Breast epithelium (tissue), 4 donors: ENCODE results near the gene GOSR1. TPM values are rescaled to one million over a fixed set of nuclear protein-coding genes. Genes with fewer than 3 reads are reported as not detected.
"Not testable (repeated sequence)": the region's sequence is repeated elsewhere in the genome, so short reads cannot be mapped to it uniquely, and the experiment has no call there.

Experiments used
- DNase-seq, 2 donors: peaks; one replicate each; pipeline ENCODE4 v3.0.0-alpha.2; 2019; ENCODE audit warnings: low spot score in 2 of 2
- H3K27ac ChIP-seq, 2 donors: fragments of 200-600 bp; sonication (generic) in 1 of 2; one replicate each; pipeline ENCODE4 v1.5.1; 2016 to 2019; ENCODE audit warnings: mild to moderate bottlenecking in 1 of 2
- H3K27me3 ChIP-seq, 2 donors: fragments of 200-600 bp; sonication (generic) in 1 of 2; one replicate each; pipeline versions ENCODE4 v1.5.1 to v1.6.0; 2017 to 2019; ENCODE audit warnings: control low read depth in 1 of 2, mild to moderate bottlenecking in 1 of 2
- H3K36me3 ChIP-seq: fragments of 200-600 bp; one replicate; pipeline ENCODE4 v1.5.1; 2019
- H3K4me1 ChIP-seq, 2 donors: fragments of 200-600 bp; sonication (generic); one replicate each; pipeline ENCODE4 v1.5.1; 2016 to 2019; ENCODE audit warnings: control low read depth in 1 of 2
- H3K4me3 ChIP-seq, 3 donors: fragments of 200-600 bp; sonication (generic); 1 replicate in 2 of 3; 2 replicates in 1 of 3; pipeline ENCODE4 v1.5.1; 2016 to 2019; ENCODE audit warnings: mild to moderate bottlenecking in 3 of 3, moderate library complexity in 2 of 3
- H3K9me3 ChIP-seq, 2 donors: fragments of 200-600 bp; sonication (generic) in 1 of 2; one replicate each; pipeline ENCODE4 v1.5.1; 2016 to 2019; ENCODE audit warnings: control low read depth in 1 of 2
- POLR2A ChIP-seq: fragments of 450-650 bp; IDR thresholded peaks from one replicate; pipeline ENCODE4 v1.6.1; 2016; ENCODE audit warnings: antibody characterized with exemption, mild to moderate bottlenecking, moderate library complexity
- POLR2AphosphoS5 ChIP-seq, 3 donors: sonication (generic); formaldehyde crosslinking; IDR thresholded peaks; one replicate each; pipeline ENCODE4 v1.6.1; 2017; ENCODE audit warnings: antibody characterized with exemption in 3 of 3
- intact Hi-C: fragments of 100-400 bp; cut with DNase I; formaldehyde crosslinking; loops from one replicate; pipeline ENCODE4 v1.15.1; 2023; ENCODE audit warnings: low total_unique reads
- total RNA-seq, 3 donors: library from RNA; depleted of rRNA; stranded (reverse); fragments of >200 nt; gene quantifications; one replicate each; pipeline ENCODE4 v1.1.0, GENCODE V29; 2016
- TF ChIP-seq, protein P1 (sequence below), 3 donors: fragments of 450-650 bp; IDR thresholded peaks; one replicate each; pipeline ENCODE4 v1.5.1; 2016 to 2017; ENCODE audit warnings: antibody characterized with exemption in 3 of 3, mild to moderate bottlenecking in 3 of 3, moderate library complexity in 3 of 3

The GOSR1 gene
- total RNA-seq, 3 donors from 2014 or later, result 32.1 to 70.8 (median 45.8) TPM

DNA sequence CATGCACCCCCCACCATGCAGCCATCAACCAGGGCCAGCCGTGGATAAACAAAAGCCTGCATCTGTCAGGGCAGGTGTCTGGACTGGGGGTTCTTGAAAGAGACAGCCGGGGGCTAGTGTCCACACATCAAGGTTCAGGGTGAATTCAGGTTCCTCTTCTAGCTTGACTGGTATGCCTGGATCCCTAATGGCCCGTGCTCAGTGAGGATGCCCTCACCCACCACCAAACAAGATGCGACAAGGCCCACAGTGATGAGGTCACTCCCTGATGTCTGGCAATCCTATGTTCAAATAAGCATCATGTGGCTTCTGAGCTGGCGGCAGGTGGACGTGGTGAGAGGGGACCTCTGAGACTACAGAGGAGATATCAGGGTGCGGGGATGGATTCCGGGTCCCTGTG lies 64.6 kb downstream of the GOSR1 start:
- no peak for DNase-seq
- intact Hi-C loops, result no loop called here
- H3K27ac ChIP-seq, result no peak overlapping the region

DNA sequence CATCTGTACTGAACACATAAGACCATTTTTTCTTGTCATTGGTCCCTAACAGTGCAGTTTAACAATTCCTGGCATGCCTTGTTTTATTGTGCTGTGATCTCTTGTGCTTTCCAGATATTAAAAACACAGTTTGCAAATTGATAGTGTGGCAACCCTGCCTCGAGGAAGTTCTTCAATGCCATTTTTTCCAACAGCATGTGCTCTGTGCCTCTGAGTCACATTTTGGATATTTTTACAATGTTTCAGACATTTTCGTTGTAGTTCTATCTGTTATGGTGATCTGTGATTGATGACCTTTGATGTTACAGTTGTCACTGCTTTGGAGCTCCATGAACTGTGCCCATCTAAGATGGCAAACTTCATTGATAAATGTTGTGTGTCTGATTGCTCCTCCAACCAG lies 66.2 kb downstream of the GOSR1 start:
- no peak overlapping the region for H3K27ac ChIP-seq
- intact Hi-C loops, result no loop called here
- no peaks in the 10 kb centered on the region for H3K9me3 ChIP-seq
- H3K27me3 ChIP-seq, result no peaks in the 10 kb centered on the region
- H3K36me3 ChIP-seq, result no peaks in the 10 kb centered on the region
- no peaks in the 10 kb centered on the region for H3K4me1 ChIP-seq
- no peak overlapping the region for H3K4me3 ChIP-seq
- TF ChIP-seq, protein P1, sequence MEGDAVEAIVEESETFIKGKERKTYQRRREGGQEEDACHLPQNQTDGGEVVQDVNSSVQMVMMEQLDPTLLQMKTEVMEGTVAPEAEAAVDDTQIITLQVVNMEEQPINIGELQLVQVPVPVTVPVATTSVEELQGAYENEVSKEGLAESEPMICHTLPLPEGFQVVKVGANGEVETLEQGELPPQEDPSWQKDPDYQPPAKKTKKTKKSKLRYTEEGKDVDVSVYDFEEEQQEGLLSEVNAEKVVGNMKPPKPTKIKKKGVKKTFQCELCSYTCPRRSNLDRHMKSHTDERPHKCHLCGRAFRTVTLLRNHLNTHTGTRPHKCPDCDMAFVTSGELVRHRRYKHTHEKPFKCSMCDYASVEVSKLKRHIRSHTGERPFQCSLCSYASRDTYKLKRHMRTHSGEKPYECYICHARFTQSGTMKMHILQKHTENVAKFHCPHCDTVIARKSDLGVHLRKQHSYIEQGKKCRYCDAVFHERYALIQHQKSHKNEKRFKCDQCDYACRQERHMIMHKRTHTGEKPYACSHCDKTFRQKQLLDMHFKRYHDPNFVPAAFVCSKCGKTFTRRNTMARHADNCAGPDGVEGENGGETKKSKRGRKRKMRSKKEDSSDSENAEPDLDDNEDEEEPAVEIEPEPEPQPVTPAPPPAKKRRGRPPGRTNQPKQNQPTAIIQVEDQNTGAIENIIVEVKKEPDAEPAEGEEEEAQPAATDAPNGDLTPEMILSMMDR (IDR thresholded peaks at IDR 0.05), result no peak
- no peak for TF ChIP-seq POLR2AphosphoS5 (IDR thresholded peaks at IDR 0.05)
- no peak for TF ChIP-seq POLR2A
- no peak for DNase-seq

More for the DNA sequence above, 64.6 kb downstream of the GOSR1 start:
- Histone ChIP-seq H3K9me3 (no peaks in the 10 kb centered on the region), H3K4me3 (no peak overlapping the region), H3K36me3 (no peaks in the 10 kb centered on the region), H3K4me1 (no peaks in the 10 kb centered on the region), H3K27me3 (no peaks in the 10 kb centered on the region)
- no peak for TF ChIP-seq POLR2AphosphoS5 (IDR thresholded peaks at IDR 0.05)
- no peak for TF ChIP-seq POLR2A
- TF ChIP-seq, protein P1 (IDR thresholded peaks at IDR 0.05), result no peak

DNA sequence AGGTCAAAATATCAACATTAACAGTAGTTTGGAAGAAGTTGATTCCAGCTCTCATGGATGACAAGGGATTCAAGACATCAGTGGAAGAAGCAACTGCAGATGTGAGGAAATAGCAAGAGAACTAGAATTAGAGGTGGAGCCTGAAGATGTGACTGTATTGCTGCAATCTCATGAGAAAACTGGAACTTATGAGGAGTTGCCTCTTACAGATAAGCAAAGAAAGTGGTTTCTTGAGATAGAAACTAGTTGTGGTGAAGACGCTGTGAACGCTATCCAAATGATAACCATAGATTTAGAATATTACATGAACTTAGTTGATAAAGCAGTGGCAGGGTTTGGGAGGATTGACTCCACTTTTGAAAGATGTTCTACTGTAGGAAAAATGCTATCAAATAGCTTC lies 67.8 kb downstream of the GOSR1 start:
- no peaks in the 10 kb centered on the region for H3K4me1 ChIP-seq
- H3K27ac ChIP-seq, result no peak overlapping the region
- no peak for DNase-seq
- no peaks in the 10 kb centered on the region for H3K36me3 ChIP-seq
- no peaks in the 10 kb centered on the region for H3K27me3 ChIP-seq
- H3K4me3 ChIP-seq, result no peak overlapping the region
- TF ChIP-seq POLR2AphosphoS5 (IDR thresholded peaks at IDR 0.05) (no peak), POLR2A (no peak)
- TF ChIP-seq, protein P1 (IDR thresholded peaks at IDR 0.05), result no peak
- intact Hi-C loops, result no loop called here
- H3K9me3 ChIP-seq, result no peaks in the 10 kb centered on the region

DNA sequence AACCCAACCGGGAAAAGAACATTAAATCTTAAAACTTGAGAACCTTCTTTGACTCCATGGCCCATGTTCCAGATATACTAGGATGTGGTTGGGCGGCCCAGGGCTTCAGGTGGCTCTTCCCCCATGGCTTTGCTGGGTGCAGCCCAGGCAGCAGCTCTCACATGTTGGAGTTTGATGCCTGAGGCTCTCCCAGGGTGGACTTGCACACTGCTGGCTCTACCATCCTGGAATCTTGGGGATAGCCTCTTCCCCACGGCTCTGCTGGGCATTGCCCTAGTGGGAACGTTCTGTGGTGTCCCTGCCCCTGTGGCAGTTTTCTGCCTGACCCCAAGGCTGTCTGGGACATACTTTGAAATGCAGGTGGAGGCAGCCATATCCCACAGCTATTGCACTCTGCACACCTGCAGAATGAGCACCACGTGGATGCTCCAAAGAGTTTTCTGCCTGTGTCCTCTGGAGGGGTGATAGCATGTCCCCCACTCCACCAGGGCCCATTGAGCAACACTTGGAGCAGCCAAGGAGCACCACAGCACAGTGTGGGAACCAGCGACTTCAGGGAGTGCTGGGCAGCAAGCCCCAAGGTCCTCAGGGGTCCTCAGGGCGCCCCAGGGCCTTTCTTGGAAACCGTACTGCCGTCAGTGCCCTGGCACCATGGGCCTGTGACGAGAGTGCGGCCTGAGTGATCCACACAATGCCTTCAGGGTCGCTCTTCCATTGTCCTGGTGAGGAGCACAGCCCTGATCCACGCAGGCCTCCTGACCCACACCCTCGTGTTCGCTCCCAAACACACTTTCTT lies 70.8 kb downstream of the GOSR1 start:
- intact Hi-C loops, result no loop called here
- DNase-seq, result no peak
- no peaks in the 10 kb centered on the region for H3K27me3 ChIP-seq
- no peaks in the 10 kb centered on the region for H3K9me3 ChIP-seq
- H3K36me3 ChIP-seq, result no peaks in the 10 kb centered on the region
- no peak overlapping the region for H3K4me3 ChIP-seq
- H3K27ac ChIP-seq, result no peak overlapping the region
- TF ChIP-seq POLR2AphosphoS5 (IDR thresholded peaks at IDR 0.05) (no peak), POLR2A (no peak)
- TF ChIP-seq, protein P1 (IDR thresholded peaks at IDR 0.05), result no peak
- H3K4me1 ChIP-seq, result no peaks in the 10 kb centered on the region

DNA sequence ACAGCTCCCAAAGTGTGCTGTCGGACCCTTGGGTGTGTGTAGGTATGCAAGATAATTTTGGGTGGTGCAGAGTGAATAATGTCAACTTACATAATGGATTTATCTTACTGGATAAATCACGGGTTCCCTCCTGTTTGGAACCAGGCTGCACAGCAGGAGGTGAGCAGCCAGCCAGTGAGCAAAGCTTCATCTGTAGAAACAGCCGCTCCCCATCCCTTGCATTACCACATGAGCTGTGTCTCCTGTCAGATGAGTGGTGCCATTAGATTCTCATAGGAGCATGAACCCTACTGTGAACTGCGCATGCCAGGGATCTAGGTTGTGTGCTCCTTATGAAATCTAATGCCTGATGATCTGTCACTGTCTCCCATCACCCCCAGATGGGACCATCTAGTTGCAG lies 72.0 kb downstream of the GOSR1 start:
- H3K4me3 ChIP-seq, H3K27me3 ChIP-seq, H3K27ac ChIP-seq, H3K9me3 ChIP-seq, DNase-seq, H3K36me3 ChIP-seq, H3K4me1 ChIP-seq, intact Hi-C loops: not testable (repeated sequence)
